Neuronal stem cell (in vitro differentiated cells): ENCODE data around the gene CAB39.

Experiments
- DNase-seq: peaks from one replicate; pipeline ENCODE4 v3.0.0-alpha.2; 2013; ENCODE audit warnings: low spot score
- H2AFZ ChIP-seq: one replicate; pipeline ENCODE4 v1.6.1; 2013; ENCODE audit warnings: mild to moderate bottlenecking, low read length, inconsistent platforms
- H2AK5ac ChIP-seq: 2 replicates; pipeline ENCODE4 v1.6.1; 2013; ENCODE audit warnings: low read depth, mild to moderate bottlenecking, inconsistent platforms, low read length, moderate library complexity, mixed read lengths
- H2BK120ac ChIP-seq: 2 replicates; pipeline ENCODE4 v1.6.1; 2013; ENCODE audit warnings: low read depth, mild to moderate bottlenecking, inconsistent platforms, low read length, moderate library complexity, mixed read lengths
- H2BK12ac ChIP-seq: one replicate; pipeline ENCODE4 v1.6.1; 2013; ENCODE audit warnings: low read length, inconsistent platforms
- H2BK15ac ChIP-seq: 2 replicates; pipeline ENCODE4 v1.6.1; 2013; ENCODE audit warnings: mild to moderate bottlenecking, low read length, inconsistent platforms, mixed read lengths
- H2BK5ac ChIP-seq: one replicate; pipeline ENCODE4 v1.6.1; 2013; ENCODE audit warnings: inconsistent platforms, mild to moderate bottlenecking, low read length, moderate library complexity
- H3K14ac ChIP-seq: one replicate; pipeline ENCODE4 v1.6.1; 2013; ENCODE audit warnings: low read length, inconsistent platforms
- H3K18ac ChIP-seq: 2 replicates; pipeline ENCODE4 v1.6.1; 2013; ENCODE audit warnings: low read length, inconsistent platforms
- H3K23ac ChIP-seq: 2 replicates; pipeline ENCODE4 v1.6.1; 2013; ENCODE audit warnings: low read depth, mild to moderate bottlenecking, mixed read lengths, low read length, inconsistent platforms; ENCODE audit not compliant: poor library complexity
- H3K27ac ChIP-seq: replicated peaks from 3 replicates; pipeline ENCODE4 v1.5.1; 2013; ENCODE audit warnings: low read length, inconsistent platforms
- H3K27me3 ChIP-seq, 3 experiments: 2 replicates each; pipeline ENCODE4 v1.6.1; 2013; ENCODE audit warnings: low read length in 3 of 3, mild to moderate bottlenecking in 2 of 3, inconsistent platforms in 1 of 3, low read depth in 1 of 3, mixed read lengths in 1 of 3, moderate library complexity in 1 of 3; ENCODE audit not compliant: control insufficient read depth in 3 of 3, insufficient read depth in 3 of 3
- H3K36me3 ChIP-seq, 2 donors: replicated peaks in 1 of 2; 2 replicates each; pipeline ENCODE4 v1.6.1; 2013; ENCODE audit warnings: low read length in 2 of 2; ENCODE audit not compliant: control insufficient read depth in 2 of 2, insufficient read depth in 2 of 2
- H3K4ac ChIP-seq: 2 replicates; pipeline ENCODE4 v1.6.1; 2013; ENCODE audit warnings: inconsistent platforms, mild to moderate bottlenecking, low read length, moderate library complexity
- H3K4me1 ChIP-seq, 2 donors: 1 replicate in 1 of 2; 2 replicates in 1 of 2; pipeline ENCODE4 v1.6.1; 2013; ENCODE audit warnings: low read length in 2 of 2, low read depth in 1 of 2; ENCODE audit not compliant: control insufficient read depth in 2 of 2, insufficient read depth in 1 of 2
- H3K4me2 ChIP-seq: one replicate; pipeline ENCODE4 v1.6.1; 2013; ENCODE audit warnings: mild to moderate bottlenecking, low read length, inconsistent platforms; ENCODE audit not compliant: insufficient read depth, poor library complexity, severe bottlenecking
- H3K4me3 ChIP-seq, 2 donors: 2 replicates each; pipeline ENCODE4 v1.5.1; 2013; ENCODE audit warnings: low read length in 2 of 2, mild to moderate bottlenecking in 2 of 2, inconsistent platforms in 1 of 2, moderate library complexity in 1 of 2
- H3K79me1 ChIP-seq: one replicate; pipeline ENCODE4 v1.6.1; 2013; ENCODE audit warnings: low read depth, mild to moderate bottlenecking, inconsistent platforms, low read length, moderate library complexity
- H3K9ac ChIP-seq: one replicate; pipeline ENCODE4 v1.6.1; 2013; ENCODE audit warnings: mild to moderate bottlenecking, low read depth, low read length, inconsistent platforms; ENCODE audit not compliant: poor library complexity
- H3K9me3 ChIP-seq, 2 donors: replicated peaks in 1 of 2; 2 replicates each; pipeline versions ENCODE3 to v1.6.1; 2013; ENCODE audit warnings: low read length in 2 of 2, mild to moderate bottlenecking in 2 of 2, inconsistent platforms in 1 of 2, low read depth in 1 of 2, mixed read lengths in 1 of 2, moderate library complexity in 1 of 2; ENCODE audit not compliant: control insufficient read depth in 2 of 2, insufficient read depth in 1 of 2
- H4K8ac ChIP-seq: one replicate; pipeline ENCODE4 v1.6.1; 2013; ENCODE audit warnings: low read depth, mild to moderate bottlenecking, inconsistent platforms, low read length, moderate library complexity
- H4K91ac ChIP-seq: one replicate; pipeline ENCODE4 v1.6.1; 2013; ENCODE audit warnings: low read length, low read depth, mild to moderate bottlenecking, inconsistent platforms; ENCODE audit not compliant: poor library complexity
- WGBS, 2 donors: extraction: QIAGEN DNeasy Blood & Tissue Kit; methylation state at CpG; one replicate each; pipeline ENCODE4 v1.1.7; 2013; ENCODE audit warnings: missing lambda C conversion rate in 2 of 2, mixed read lengths in 1 of 2; ENCODE audit not compliant: insufficient read length in 2 of 2, insufficient replicate concordance in 1 of 2; ENCODE audit errors: extremely low coverage in 2 of 2; 5-methylcytosine and 5-hydroxymethylcytosine counted together

Gene CAB39

DNA sequence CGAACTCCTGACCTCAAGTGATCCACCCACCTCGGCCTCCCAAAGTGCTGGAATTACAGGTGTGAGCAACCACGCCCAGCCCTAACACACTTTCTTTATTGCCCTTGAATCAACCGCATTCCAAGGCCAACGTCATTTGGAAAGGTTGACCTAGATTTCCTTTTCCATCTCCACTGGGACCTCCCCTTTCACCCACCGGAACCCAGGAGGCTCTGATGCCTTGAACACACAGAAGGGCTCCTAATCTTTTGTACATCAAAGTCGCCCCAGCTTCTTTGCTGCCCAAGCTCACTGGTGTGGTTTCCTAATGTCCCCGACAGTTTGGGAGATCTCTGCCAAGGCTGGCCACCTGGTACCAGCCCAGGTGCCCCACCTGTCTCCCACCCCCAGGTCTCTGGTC, 46.2 kb upstream of the CAB39 start:
- no CpG with 5 or more reads among the region's 8 CpGs for WGBS, 2 donors
- Histone ChIP-seq H2BK120ac (no peak overlapping the region), H3K27me3 (peaks cover 0 to 62% (median 0%) of the 10 kb centered on the region in 3 experiments), H3K4me3 (no peak overlapping the region), H3K4me2 (no peak overlapping the region), H2BK15ac (no peak overlapping the region), H3K9me3 (no peaks in the 10 kb centered on the region), H2AK5ac (no peak overlapping the region), H3K79me1 (no peaks in the 10 kb centered on the region), H4K8ac (no peak overlapping the region), H3K9ac (no peak overlapping the region), H3K23ac (no peak overlapping the region), H4K91ac (no peak overlapping the region), H3K4me1 (peaks cover 0 to 14% of the 10 kb centered on the region in 2 donors), H3K14ac (no peak overlapping the region), H2AFZ (no peak overlapping the region), H2BK12ac (no peak overlapping the region), H3K4ac (no peak overlapping the region), H3K18ac (peak overlapping the region; percentile 8), H2BK5ac (no peak overlapping the region), H3K27ac (no peak overlapping the region), H3K36me3 (no peaks in the 10 kb centered on the region)
- no peak for DNase-seq

- Histone ChIP-seq H3K23ac (no peak overlapping the region), H3K27ac (no peak overlapping the region), H2BK120ac (no peak overlapping the region)
Observed at GRCh38 chr2:230666885-230667712, 45.5 kb upstream of the CAB39 start.

DNA sequence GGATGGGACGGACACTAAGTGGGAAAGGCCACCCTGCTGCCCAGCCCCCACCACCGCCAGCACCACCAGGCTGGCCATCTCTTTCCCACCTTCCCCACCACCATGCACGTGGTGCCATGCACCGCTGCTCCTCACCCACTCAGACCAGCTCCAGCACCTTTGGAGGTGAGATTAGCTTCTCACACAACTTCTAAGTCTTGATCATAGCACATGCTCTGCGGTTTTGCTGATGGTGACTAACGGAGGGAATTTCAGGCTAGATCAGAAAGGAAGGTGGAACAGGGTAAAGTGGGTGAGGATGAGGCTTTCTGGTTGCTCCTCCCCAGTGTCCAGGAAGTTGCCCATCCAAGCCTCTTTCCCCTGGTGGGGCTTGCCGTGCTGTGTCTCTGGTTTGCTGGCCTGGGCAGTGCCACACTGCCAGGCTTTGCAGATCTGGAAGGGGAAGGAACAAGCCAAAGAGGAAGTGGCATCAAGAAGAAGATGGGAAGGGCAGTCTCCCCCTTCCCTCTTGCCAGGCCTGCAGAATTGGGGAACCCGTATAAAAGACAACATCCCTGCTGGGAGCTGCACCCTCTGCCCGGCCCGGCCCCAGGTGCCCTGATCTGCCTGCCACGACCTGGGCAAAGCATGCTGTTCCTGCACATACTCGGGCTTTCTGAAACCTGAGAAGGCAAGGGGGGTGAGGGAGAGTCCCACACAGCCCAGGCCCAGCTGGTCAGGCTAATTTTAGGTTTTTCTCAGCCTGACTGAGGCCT, 44.3 kb upstream of the CAB39 start:
- Histone ChIP-seq H3K4me2 (no peak overlapping the region), H3K4me1 (peaks cover 0 to 16% of the 10 kb centered on the region in 2 donors), H3K9me3 (no peaks in the 10 kb centered on the region), H3K9ac (no peak overlapping the region), H3K14ac (no peak overlapping the region), H2BK5ac (peak overlapping the region; percentile 61), H2BK12ac (peak overlapping the region; percentile 82), H2AFZ (no peak overlapping the region), H2BK120ac (peak overlapping the region; percentile 75), H4K91ac (no peak overlapping the region), H3K27me3 (peaks cover 0 to 54% (median 0%) of the 10 kb centered on the region in 3 experiments), H3K18ac (peak overlapping the region; percentile 35), H3K4ac (no peak overlapping the region), H4K8ac (peak overlapping the region; percentile 20), H2BK15ac (peak overlapping the region; percentile 14), H3K36me3 (no peaks in the 10 kb centered on the region), H3K27ac (no peak overlapping the region), H3K79me1 (no peaks in the 10 kb centered on the region), H2AK5ac (peak overlapping the region; percentile 48), H3K23ac (peak overlapping the region; percentile 4), H3K4me3 (peak overlapping the region in 1 of 2 donors; percentile 23)
- no peak for DNase-seq
- no CpG with 5 or more reads among the region's 12 CpGs for WGBS, 2 donors

More at GRCh38 chr2:230666885-230667712, 45.5 kb upstream of the CAB39 start:
- no peak overlapping the region for H2BK5ac ChIP-seq
- peaks cover 0 to 63% (median 0%) of the 10 kb centered on the region in 3 experiments for H3K27me3 ChIP-seq
- H3K14ac ChIP-seq, result no peak overlapping the region
- no peak overlapping the region for H3K4ac ChIP-seq
- H3K36me3 ChIP-seq, result no peaks in the 10 kb centered on the region
- no peak for DNase-seq
- H4K91ac ChIP-seq, result no peak overlapping the region
- no peak overlapping the region for H3K9ac ChIP-seq
- H2AFZ ChIP-seq, result no peak overlapping the region
- no peak overlapping the region for H4K8ac ChIP-seq
- no peak overlapping the region for H3K4me2 ChIP-seq
- H3K4me3 ChIP-seq, result no peak overlapping the region
- H3K9me3 ChIP-seq, result no peaks in the 10 kb centered on the region
- peaks cover 0 to 14% of the 10 kb centered on the region in 2 donors for H3K4me1 ChIP-seq
- no CpG with 5 or more reads among the region's 9 CpGs for WGBS, 2 donors
- H2AK5ac ChIP-seq, result no peak overlapping the region
- H2BK15ac ChIP-seq, result no peak overlapping the region
- no peaks in the 10 kb centered on the region for H3K79me1 ChIP-seq
- H3K18ac ChIP-seq, result peak overlapping the region; percentile 8
- H2BK12ac ChIP-seq, result no peak overlapping the region

DNA sequence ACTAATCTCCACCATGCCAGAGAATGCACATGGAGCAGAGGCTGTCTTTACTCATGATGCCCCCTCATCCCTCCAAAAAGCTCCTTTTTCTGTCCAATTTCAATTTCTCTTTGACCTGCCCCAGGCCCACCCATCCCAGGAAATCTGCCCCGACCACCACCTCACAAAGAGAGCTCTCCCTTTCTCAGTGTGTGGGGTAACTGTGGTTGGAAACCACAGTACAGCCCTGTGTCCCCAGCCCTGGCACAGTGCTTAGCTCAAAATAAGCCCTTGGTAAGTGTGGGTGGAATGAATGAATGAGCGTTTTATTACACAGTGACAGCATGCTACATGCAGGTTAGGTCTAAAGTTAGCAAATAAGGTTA, 43.7 kb upstream of the CAB39 start:
- H2BK15ac ChIP-seq, result peak overlapping the region; percentile 14
- no peak overlapping the region for H4K8ac ChIP-seq
- DNase-seq, result no peak
- H3K9me3 ChIP-seq, result no peaks in the 10 kb centered on the region
- H4K91ac ChIP-seq, result no peak overlapping the region
- H3K23ac ChIP-seq, result no peak overlapping the region
- no peaks in the 10 kb centered on the region for H3K79me1 ChIP-seq
- H3K9ac ChIP-seq, result no peak overlapping the region
- H3K4me3 ChIP-seq, result no peak overlapping the region
- H2AK5ac ChIP-seq, result no peak overlapping the region
- no peak overlapping the region for H3K18ac ChIP-seq
- H3K14ac ChIP-seq, result no peak overlapping the region
- no peaks in the 10 kb centered on the region for H3K36me3 ChIP-seq
- no peak overlapping the region for H2AFZ ChIP-seq
- peaks cover 0 to 16% of the 10 kb centered on the region in 2 donors for H3K4me1 ChIP-seq
- no peak overlapping the region for H3K4ac ChIP-seq
- no peak overlapping the region for H2BK5ac ChIP-seq
- no peak overlapping the region for H3K27ac ChIP-seq
- no CpG with 5 or more reads among the region's 2 CpGs for WGBS, 2 donors
- H3K27me3 ChIP-seq, result peaks cover 0 to 53% (median 0%) of the 10 kb centered on the region in 3 experiments
- no peak overlapping the region for H2BK120ac ChIP-seq
- no peak overlapping the region for H3K4me2 ChIP-seq
- H2BK12ac ChIP-seq, result no peak overlapping the region
